Measurements from ENCODE around the gene XYLT1. TPM values are rescaled to one million over a fixed set of nuclear protein-coding genes. Genes with fewer than 3 reads are reported as not detected.

Gene XYLT1
- polyA plus RNA-seq, 1 donor (not counting 4 experiments of a cell fraction or from before 2014, with no cell fraction given) = 4.4 TPM

- Histone ChIP-seq H3K4me2 (ENCODE audit: control insufficient read depth, extremely low read depth, insufficient read depth, low read depth, low read length) (no peak overlapping the region), H3K4me3 (ENCODE audit: control insufficient read depth in 2 of 3, extremely low read depth in 1 of 3, insufficient read depth in 2 of 3, low read depth in 1 of 3, low read length in 3 of 3) (no peak overlapping the region), H3K9me3 (ENCODE audit: control insufficient read depth, low read depth, low read length) (no peaks in the 10 kb centered on the region), H3K79me2 (ENCODE audit: control insufficient read depth, insufficient read depth, low read length) (no peaks in the 10 kb centered on the region), H3K27me3 (ENCODE audit: control insufficient read depth, extremely low read depth, insufficient read depth, low read length) (no peaks in the 10 kb centered on the region), H3K9ac (ENCODE audit: control insufficient read depth, extremely low read depth, insufficient read depth, low read length) (no peak overlapping the region), H3K27ac (ENCODE audit: control insufficient read depth, insufficient read depth, low read length) (no peak overlapping the region), H2AFZ (ENCODE audit: control insufficient read depth, low read length) (no peak overlapping the region), H4K20me1 (ENCODE audit: control insufficient read depth, extremely low read depth, insufficient read depth, low read length) (no peaks in the 10 kb centered on the region), H3K36me3 (ENCODE audit: control insufficient read depth in 2 of 2, extremely low read depth in 1 of 2, insufficient read depth in 2 of 2, low read length in 2 of 2) (peaks cover 0 to 3% of the 10 kb centered on the region in 2 experiments), H3K9me1 (ENCODE audit: control insufficient read depth, extremely low read depth, insufficient read depth, low read length) (no peaks in the 10 kb centered on the region), H3K4me1 (ENCODE audit: control insufficient read depth, extremely low read depth, insufficient read depth, low read length) (peaks cover 4% of the 10 kb centered on the region)
- FAIRE-seq = no peak
- TF ChIP-seq, protein P1, sequence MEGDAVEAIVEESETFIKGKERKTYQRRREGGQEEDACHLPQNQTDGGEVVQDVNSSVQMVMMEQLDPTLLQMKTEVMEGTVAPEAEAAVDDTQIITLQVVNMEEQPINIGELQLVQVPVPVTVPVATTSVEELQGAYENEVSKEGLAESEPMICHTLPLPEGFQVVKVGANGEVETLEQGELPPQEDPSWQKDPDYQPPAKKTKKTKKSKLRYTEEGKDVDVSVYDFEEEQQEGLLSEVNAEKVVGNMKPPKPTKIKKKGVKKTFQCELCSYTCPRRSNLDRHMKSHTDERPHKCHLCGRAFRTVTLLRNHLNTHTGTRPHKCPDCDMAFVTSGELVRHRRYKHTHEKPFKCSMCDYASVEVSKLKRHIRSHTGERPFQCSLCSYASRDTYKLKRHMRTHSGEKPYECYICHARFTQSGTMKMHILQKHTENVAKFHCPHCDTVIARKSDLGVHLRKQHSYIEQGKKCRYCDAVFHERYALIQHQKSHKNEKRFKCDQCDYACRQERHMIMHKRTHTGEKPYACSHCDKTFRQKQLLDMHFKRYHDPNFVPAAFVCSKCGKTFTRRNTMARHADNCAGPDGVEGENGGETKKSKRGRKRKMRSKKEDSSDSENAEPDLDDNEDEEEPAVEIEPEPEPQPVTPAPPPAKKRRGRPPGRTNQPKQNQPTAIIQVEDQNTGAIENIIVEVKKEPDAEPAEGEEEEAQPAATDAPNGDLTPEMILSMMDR (optimal IDR thresholded peaks at IDR 0.05 in 1 of 3, IDR thresholded peaks at IDR 0.05 in 1 of 3, conservative IDR thresholded peaks at IDR 0.05 in 1 of 3; ENCODE audit: extremely low read depth in 1 of 3, insufficient read depth in 2 of 3, low read length in 3 of 3) = no peak
- no peak for TF ChIP-seq EZH2 (IDR thresholded peaks at IDR 0.05; ENCODE audit: low read length)
- DNase-seq (ENCODE audit: low read depth, low spot score) = no peak
- dilution Hi-C loops (cut with MboI; ENCODE audit: extremely low pct_ligation_motif_present, low sequenced_read_pairs) = no loop called here
Measured at GRCh38 chr16:17354685-17355084, 116.1 kb downstream of the XYLT1 start.

DNA sequence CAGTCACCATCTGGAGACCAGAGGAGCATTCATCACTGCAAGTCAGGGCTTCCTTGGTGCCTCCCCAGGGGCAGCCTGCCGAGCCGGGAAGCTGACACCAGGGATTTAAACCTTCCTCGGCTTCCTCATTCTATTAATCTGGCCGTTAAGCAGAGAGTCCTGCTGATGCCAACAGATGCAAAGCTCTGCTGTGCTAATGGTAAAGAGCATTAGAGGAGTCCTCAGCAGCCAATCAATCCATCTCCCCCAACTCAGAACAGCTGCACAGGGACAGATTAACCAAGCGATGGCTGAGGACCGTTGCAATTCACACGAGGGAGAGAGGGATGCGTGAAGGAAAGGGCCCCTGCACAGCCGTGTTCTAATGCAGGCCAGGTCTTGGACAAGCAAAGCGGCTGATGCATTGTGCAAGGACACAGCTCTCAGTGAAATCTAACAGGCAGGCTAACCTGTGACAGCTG lies 116.6 kb downstream of the XYLT1 start:
- TF ChIP-seq, protein P1 (optimal IDR thresholded peaks at IDR 0.05 in 1 of 3, IDR thresholded peaks at IDR 0.05 in 1 of 3, conservative IDR thresholded peaks at IDR 0.05 in 1 of 3; ENCODE audit: extremely low read depth in 1 of 3, insufficient read depth in 2 of 3, low read length in 3 of 3) = no peak
- TF ChIP-seq EZH2 (IDR thresholded peaks at IDR 0.05; ENCODE audit: low read length) = no peak
- no peak for FAIRE-seq
- no peaks in the 10 kb centered on the region for H3K9me3 ChIP-seq (ENCODE audit: control insufficient read depth, low read depth, low read length)
- no peaks in the 10 kb centered on the region for H4K20me1 ChIP-seq (ENCODE audit: control insufficient read depth, extremely low read depth, insufficient read depth, low read length)
- H3K4me3 ChIP-seq (ENCODE audit: control insufficient read depth in 2 of 3, extremely low read depth in 1 of 3, insufficient read depth in 2 of 3, low read depth in 1 of 3, low read length in 3 of 3) = no peak overlapping the region
- no peaks in the 10 kb centered on the region for H3K4me1 ChIP-seq (ENCODE audit: control insufficient read depth, extremely low read depth, insufficient read depth, low read length)
- H3K79me2 ChIP-seq (ENCODE audit: control insufficient read depth, insufficient read depth, low read length) = no peaks in the 10 kb centered on the region
- no peak overlapping the region for H3K4me2 ChIP-seq (ENCODE audit: control insufficient read depth, extremely low read depth, insufficient read depth, low read depth, low read length)
- H3K9me1 ChIP-seq (ENCODE audit: control insufficient read depth, extremely low read depth, insufficient read depth, low read length) = no peaks in the 10 kb centered on the region
- no peak for DNase-seq (ENCODE audit: low read depth, low spot score)
- H3K27me3 ChIP-seq (ENCODE audit: control insufficient read depth, extremely low read depth, insufficient read depth, low read length) = no peaks in the 10 kb centered on the region
- H3K36me3 ChIP-seq (ENCODE audit: control insufficient read depth in 2 of 2, extremely low read depth in 1 of 2, insufficient read depth in 2 of 2, low read length in 2 of 2) = peaks cover 0 to 3% of the 10 kb centered on the region in 2 experiments
- no peak overlapping the region for H3K27ac ChIP-seq (ENCODE audit: control insufficient read depth, insufficient read depth, low read length)
- H3K9ac ChIP-seq (ENCODE audit: control insufficient read depth, extremely low read depth, insufficient read depth, low read length) = no peak overlapping the region
- dilution Hi-C loops (cut with MboI; ENCODE audit: extremely low pct_ligation_motif_present, low sequenced_read_pairs) = no loop called here
- H2AFZ ChIP-seq (ENCODE audit: control insufficient read depth, low read length) = no peak overlapping the region
